AG10803 (cell line): ENCODE data around the gene KRTAP29-1.

ENCODE experiments used
- DNase-seq: peaks from one replicate; pipeline ENCODE4 v3.0.0; 2010; ENCODE audit warnings: low read depth
- H3K4me3 ChIP-seq: 2 replicates; pipeline ENCODE4 v1.5.1; 2011; ENCODE audit warnings: mild to moderate bottlenecking, low read length, control low read depth
- CTCF ChIP-seq: conservative IDR thresholded peaks from 2 replicates; pipeline ENCODE4 v1.5.1; 2011; ENCODE audit warnings: mild to moderate bottlenecking, low read length, control low read depth, inconsistent platforms

The KRTAP29-1 gene

DNA sequence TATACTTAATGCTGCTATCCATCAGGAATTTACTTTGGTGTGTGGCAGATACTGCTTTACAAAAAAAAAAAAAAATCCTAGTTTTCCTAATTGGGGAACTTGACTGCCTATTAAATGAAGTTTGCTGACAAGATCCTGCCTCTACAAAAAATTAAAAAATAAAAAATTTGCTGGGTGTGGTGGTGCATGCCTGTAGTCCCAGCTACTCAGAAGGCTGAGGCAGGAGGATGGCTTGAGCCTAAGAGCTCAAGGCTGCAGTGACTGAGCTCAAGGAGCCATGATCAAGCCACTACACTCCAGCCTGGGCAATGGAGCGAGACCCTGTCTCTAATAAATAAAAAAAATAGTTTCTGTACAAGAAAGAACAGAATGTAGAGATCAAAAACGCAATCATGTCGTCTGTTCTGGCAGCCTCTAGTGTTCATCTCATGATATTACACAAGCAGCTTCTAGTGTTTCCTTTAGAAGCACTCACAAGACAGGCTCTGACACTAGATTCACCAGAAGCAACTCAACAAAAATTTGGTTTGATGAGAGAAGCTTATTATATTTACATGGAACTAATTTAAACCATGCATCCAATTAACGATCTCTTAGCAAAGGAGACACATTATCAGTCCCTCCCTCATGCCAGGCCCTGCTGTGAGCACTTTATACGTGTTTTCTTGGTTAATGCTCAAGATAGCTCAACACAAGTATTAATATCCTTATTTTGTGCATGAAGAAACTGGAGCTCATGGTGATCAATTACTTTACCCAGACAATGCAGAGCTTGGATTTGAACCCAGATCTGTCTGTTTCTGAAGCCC lies 19.6 kb upstream of the KRTAP29-1 start:
- no peak overlapping the region for H3K4me3 ChIP-seq
- TF ChIP-seq CTCF, result peak; percentile 97
- peak; percentile 76 for DNase-seq

DNA sequence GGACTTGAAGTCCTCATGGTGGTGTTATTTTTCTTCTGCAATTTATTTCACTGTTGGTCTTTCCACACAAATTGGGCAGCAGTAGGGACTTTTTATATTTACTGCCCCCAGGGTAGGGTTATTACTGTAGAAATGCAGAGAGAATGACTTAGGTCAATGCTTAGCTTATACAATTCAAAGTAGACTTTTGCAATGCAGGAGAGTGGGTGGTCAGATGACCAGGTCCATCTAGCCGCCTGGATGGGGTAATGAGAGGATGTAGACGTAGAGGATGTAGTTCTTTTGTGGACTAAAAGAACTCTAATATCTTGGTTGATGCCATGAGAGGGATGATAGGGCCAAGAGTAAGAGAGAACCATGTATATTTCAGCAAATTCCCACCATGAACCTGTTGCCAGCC lies 15.6 kb upstream of the KRTAP29-1 start:
- DNase-seq, result no peak
- no peak for TF ChIP-seq CTCF
- no peak overlapping the region for H3K4me3 ChIP-seq

DNA sequence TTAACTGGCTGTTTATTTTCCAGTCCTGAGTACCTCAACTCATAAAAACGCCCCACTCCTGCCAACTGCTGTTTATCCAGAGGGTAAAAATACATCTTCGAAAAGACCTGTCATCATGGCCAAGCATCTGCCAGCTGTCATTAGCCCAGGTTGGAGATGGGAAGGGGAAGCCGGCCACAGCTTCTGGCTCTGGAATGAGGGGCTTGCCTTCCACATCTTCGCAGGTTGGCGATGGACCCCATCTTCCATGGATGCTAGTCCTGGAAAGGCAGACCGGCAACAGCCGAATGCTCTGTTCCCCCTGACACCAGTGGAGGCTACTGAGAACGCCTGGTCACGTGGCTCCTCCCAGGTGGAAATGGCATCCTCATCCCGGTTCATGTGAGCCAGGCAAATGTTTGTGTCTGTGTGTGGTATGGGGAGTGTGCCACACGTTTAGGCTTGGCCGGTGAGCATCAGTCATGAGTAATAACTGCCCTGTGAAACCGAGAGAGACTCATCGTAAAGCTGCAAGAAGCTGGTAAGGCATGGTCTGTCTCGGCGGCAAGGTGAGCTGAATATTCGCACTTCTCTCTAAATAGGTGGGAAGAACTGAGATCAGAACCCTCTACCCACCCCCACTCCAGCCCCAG lies 13.3 kb upstream of the KRTAP29-1 start:
- DNase-seq, result no peak
- TF ChIP-seq CTCF, result no peak
- no peak overlapping the region for H3K4me3 ChIP-seq

GRCh38 chr17:41315204-41315794 lies 12.6 kb upstream of the KRTAP29-1 start, which contains the start of gene KRTAP17-1:
KRTAP17-1 (minus strand) TSS chr17:41315710; CDS start chr17:41315650, 60 bp downstream.
- no peak for DNase-seq
- TF ChIP-seq CTCF, result no peak
- no peak within 1 kb of the TSS for H3K4me3 ChIP-seq

- TF ChIP-seq CTCF, result no peak
- DNase-seq, result no peak
- no peak overlapping the region for H3K4me3 ChIP-seq
These were observed 8.5 kb upstream of the KRTAP29-1 start for GRCh38 chr17:41311111-41311510.

DNA sequence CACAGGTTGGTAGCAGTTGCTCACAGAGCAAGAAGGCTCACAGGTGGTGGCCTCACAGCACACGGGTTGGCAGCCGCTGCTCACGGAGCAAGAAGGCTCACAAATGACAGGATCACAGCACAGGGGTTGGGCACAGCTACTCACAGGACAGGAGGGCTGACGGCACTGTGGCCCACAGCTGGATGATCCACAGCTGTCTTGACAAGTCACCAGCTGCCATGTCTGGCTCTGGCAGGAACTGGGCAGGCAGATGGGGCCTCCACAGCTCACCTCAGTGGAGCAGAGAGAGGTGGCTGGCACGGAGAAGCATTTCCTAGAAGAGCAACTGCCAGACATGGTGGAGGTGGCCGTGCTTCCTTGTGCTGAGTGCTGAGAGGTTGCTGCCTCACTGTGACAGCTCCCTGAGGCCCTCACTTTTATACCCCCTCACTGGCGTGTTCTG lies 6.3 kb upstream of the KRTAP29-1 start, which contains the start of gene KRTAP16-1:
Gene KRTAP16-1, minus strand, starts transcription at position 392 of the 442 bp plus-strand sequence. Its CDS starts 56 bp downstream, at position 336.
- H3K4me3 ChIP-seq, result no peak within 1 kb of the TSS
- no peak for TF ChIP-seq CTCF
- no peak for DNase-seq
